Tibial nerve (tissue), 4 donors: ENCODE data around the gene MAP3K21.

Source experiments
- EP300 ChIP-seq, 2 donors: sonication (generic); formaldehyde crosslinking; IDR thresholded peaks; one replicate each; pipeline ENCODE4 v1.6.1; 2017; ENCODE audit warnings: antibody characterized with exemption in 2 of 2, mild to moderate bottlenecking in 1 of 2
- POLR2A ChIP-seq, 2 donors: fragments of 450-650 bp; IDR thresholded peaks; one replicate each; pipeline ENCODE4 v1.6.1; 2017; ENCODE audit warnings: antibody characterized with exemption in 2 of 2, mild to moderate bottlenecking in 2 of 2, moderate library complexity in 2 of 2
- TF ChIP-seq, protein P1 (sequence below), 5 experiments: fragments of 200-600 bp in 3 of 5; fragments of 450-650 bp in 2 of 5; sonication (generic) in 3 of 5; IDR thresholded peaks; one replicate each; pipeline ENCODE4 v1.5.1; 2016 to 2019; ENCODE audit warnings: antibody characterized with exemption in 5 of 5, mild to moderate bottlenecking in 3 of 5, moderate library complexity in 2 of 5

DNA sequence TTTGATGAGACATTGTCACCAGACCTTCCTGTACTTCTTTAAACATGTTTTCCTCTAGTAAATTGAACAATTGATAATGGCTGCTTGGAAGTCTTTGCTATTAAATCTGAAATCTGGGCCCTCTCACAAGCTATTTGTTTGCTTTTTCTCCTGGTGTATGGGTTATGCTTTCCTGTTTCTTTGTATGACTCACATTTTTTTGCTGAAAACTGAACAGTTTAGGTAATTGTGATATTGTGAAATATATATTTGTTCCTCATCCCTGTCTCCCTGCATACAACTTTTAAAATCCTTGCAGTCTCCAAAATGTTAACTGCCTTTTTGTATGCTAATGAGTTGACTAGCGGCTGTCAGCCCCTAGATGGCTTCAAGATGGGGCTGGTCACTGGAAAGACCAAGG lies 61.6 kb downstream of the MAP3K21 start:
- TF ChIP-seq EP300 (IDR thresholded peaks at IDR 0.05) (no peak), POLR2A (IDR thresholded peaks at IDR 0.05) (no peak)
- TF ChIP-seq, protein P1, sequence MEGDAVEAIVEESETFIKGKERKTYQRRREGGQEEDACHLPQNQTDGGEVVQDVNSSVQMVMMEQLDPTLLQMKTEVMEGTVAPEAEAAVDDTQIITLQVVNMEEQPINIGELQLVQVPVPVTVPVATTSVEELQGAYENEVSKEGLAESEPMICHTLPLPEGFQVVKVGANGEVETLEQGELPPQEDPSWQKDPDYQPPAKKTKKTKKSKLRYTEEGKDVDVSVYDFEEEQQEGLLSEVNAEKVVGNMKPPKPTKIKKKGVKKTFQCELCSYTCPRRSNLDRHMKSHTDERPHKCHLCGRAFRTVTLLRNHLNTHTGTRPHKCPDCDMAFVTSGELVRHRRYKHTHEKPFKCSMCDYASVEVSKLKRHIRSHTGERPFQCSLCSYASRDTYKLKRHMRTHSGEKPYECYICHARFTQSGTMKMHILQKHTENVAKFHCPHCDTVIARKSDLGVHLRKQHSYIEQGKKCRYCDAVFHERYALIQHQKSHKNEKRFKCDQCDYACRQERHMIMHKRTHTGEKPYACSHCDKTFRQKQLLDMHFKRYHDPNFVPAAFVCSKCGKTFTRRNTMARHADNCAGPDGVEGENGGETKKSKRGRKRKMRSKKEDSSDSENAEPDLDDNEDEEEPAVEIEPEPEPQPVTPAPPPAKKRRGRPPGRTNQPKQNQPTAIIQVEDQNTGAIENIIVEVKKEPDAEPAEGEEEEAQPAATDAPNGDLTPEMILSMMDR (IDR thresholded peaks at IDR 0.05) = no peak
